ENCODE measurements around the gene UBQLN4. TPM values are rescaled to one million over a fixed set of nuclear protein-coding genes. Genes with fewer than 3 reads are reported as not detected.

The UBQLN4 gene
- polyA plus RNA-seq, 1 of the 3 experiments (the other 2 are of a cell fraction): 37.0 TPM

DNA sequence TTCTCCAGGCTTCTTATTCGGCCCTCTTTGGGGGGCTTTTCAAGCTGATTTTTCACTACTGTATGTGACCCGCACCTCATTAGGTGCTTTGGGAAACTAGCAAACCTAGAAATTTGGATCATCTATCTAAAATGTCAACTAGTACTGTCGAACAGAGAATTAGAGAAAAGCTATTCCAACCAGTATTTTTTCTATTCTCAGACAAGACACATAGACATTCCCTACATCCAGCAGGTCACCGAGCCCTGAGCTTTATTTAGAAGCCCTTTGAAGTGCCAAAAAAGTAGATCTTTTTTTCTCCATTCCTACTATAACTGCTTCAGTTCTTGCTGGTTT lies 32.5 kb downstream of the UBQLN4 start (continued):
- TF ChIP-seq, protein P1, sequence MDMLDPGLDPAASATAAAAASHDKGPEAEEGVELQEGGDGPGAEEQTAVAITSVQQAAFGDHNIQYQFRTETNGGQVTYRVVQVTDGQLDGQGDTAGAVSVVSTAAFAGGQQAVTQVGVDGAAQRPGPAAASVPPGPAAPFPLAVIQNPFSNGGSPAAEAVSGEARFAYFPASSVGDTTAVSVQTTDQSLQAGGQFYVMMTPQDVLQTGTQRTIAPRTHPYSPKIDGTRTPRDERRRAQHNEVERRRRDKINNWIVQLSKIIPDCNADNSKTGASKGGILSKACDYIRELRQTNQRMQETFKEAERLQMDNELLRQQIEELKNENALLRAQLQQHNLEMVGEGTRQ (IDR thresholded peaks at IDR 0.05; ENCODE audit: borderline replicate concordance, low read depth, low read length): no peak
- TF ChIP-seq RAD21 (IDR thresholded peaks at IDR 0.05; ENCODE audit: low read length): no peak
- TF ChIP-seq GABPA (IDR thresholded peaks at IDR 0.05; ENCODE audit: low read depth): no peak
- TF ChIP-seq, protein P2, sequence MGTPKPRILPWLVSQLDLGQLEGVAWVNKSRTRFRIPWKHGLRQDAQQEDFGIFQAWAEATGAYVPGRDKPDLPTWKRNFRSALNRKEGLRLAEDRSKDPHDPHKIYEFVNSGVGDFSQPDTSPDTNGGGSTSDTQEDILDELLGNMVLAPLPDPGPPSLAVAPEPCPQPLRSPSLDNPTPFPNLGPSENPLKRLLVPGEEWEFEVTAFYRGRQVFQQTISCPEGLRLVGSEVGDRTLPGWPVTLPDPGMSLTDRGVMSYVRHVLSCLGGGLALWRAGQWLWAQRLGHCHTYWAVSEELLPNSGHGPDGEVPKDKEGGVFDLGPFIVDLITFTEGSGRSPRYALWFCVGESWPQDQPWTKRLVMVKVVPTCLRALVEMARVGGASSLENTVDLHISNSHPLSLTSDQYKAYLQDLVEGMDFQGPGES (IDR thresholded peaks at IDR 0.05; ENCODE audit: low read depth, low read length): no peak
- no peak for TF ChIP-seq SIN3A (IDR thresholded peaks at IDR 0.05; ENCODE audit: borderline replicate concordance, low read depth, low read length)

DNA sequence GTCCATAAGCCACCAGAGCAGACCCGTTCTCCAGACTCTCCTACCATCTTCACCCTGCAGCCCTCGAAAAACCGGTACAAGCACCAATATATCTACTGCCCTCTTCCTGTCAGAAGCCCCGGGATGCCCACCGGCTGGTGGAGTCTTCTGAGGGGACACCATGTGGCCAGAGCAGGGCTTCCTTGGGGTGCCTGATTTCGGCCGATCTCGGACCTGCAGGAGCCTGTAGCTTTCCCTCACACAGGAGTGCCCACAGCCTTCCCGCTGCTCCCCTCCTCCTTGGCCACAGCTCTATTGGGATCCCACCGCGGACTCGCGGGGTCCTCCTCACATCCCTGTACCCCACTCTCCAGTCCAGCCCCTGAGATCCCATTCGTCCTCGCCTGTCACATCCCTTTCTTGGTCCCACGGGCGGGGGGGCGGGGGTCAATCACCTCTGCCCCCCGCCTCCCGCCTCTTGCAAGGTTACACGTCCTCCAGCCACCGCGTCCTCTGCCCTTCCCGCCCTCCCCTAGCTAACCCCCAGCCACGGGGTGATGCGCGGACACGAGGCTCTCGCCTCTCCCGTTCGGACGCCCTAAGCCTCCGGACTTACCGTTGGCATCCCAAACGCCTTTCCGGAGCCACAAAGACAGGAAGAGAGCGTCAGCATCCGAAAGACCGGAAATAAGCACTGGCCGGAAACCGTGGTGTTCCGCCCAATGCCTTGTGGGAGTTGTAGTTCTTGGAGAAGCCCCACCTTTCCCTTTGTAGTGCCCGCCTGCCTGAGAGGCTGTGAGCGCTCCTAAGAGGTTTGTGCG lies 33.1 kb downstream of the UBQLN4 start, which contains the start of gene SSR2:
Gene SSR2, minus strand, starts transcription at position 659 of the 800 bp plus-strand sequence. CDS start 784 bp downstream, outside the sequence.
- Histone ChIP-seq H3K4me2 (peak within 1 kb of the TSS; percentile 98), H3K27me3 (ENCODE audit: insufficient read depth) (no peaks in the 10 kb centered on the region), H3K27ac (ENCODE audit: low read depth in 2 of 2, low read length in 1 of 2) (peak within 1 kb of the TSS; percentile 44 to 82; a peak in 3 of 4 replicates), H3F3A (replicated peaks; ENCODE audit: insufficient read depth) (peaks cover 23% of the 10 kb centered on the region), H3K36me3 (replicated peaks in 1 of 2; ENCODE audit: control insufficient read depth in 1 of 2, insufficient read depth in 2 of 2, low read length in 1 of 2) (peaks cover 16 to 40% of the 10 kb centered on the region in 2 experiments), H2AFZ (ENCODE audit: low read depth) (peak within 1 kb of the TSS; percentile 92), H3K4me1 (ENCODE audit: control insufficient read depth in 1 of 2, insufficient read depth in 2 of 2, low read depth in 1 of 2, low read length in 1 of 2) (peaks cover 7 to 10% of the 10 kb centered on the region in 2 experiments; a peak in 3 of 4 replicates), H3K9ac (peak within 1 kb of the TSS; percentile 80), H3K4me3 (ENCODE audit: low read depth in 2 of 2, low read length in 1 of 2) (peak within 1 kb of the TSS; percentile 67 to 96), H4K20me1 (ENCODE audit: insufficient read depth) (peaks cover 22% of the 10 kb centered on the region), H3K79me2 (ENCODE audit: insufficient read depth) (peaks cover 50% of the 10 kb centered on the region), H3K9me3 (no peaks in the 10 kb centered on the region), H3K9me2 (no peaks in the 10 kb centered on the region)
- ChIA-PET CTCF (interaction anchor here (0.8 to 2.9 kb wide), 7 partner anchors 17 to 83 kb away, joined by 3 to 14 read pairs (median 4); partner anchors contain the start of gene UBQLN4), POLR2A (interaction anchor here (0.6 to 1.4 kb wide), 3 partner anchors 45 to 73 kb away, joined by 3 to 6 read pairs (median 4); no protein-coding TSS in a partner anchor)
- DNase-seq: peak; percentile 89
- 1% methylated on average over 37 of the region's 45 CpGs for WGBS (ENCODE audit: low lambda C conversion rate)
- TF ChIP-seq TCF12 (IDR thresholded peaks at IDR 0.05) (no peak), MEF2A (IDR thresholded peaks at IDR 0.05; ENCODE audit: borderline replicate concordance, low read depth) (no peak), YY1 (IDR thresholded peaks at IDR 0.05; ENCODE audit: low read depth) (no peak), NRF1 (IDR thresholded peaks at IDR 0.05; ENCODE audit: low read depth, low read length) (no peak), EZH2phosphoT487 (IDR thresholded peaks at IDR 0.05; ENCODE audit: borderline replicate concordance, low read depth) (no peak), RCOR1 (IDR thresholded peaks at IDR 0.05; ENCODE audit: low read length) (no peak), ELF1 (IDR thresholded peaks at IDR 0.05) (peak; percentile 91), SMC3 (IDR thresholded peaks at IDR 0.05; ENCODE audit: low read depth, low read length) (no peak), FOXJ3 (CRISPR knock-in tag; IDR thresholded peaks at IDR 0.05) (peak; percentile 38; the same call in 1 of the 2 replicates), FOSL2 (IDR thresholded peaks at IDR 0.05; ENCODE audit: borderline replicate concordance, low read depth) (no peak), MXI1 (IDR thresholded peaks at IDR 0.05; ENCODE audit: low read depth, low read length) (peak; percentile 71; the same call in 1 of the 2 replicates), EP300 (IDR thresholded peaks at IDR 0.05; ENCODE audit: borderline replicate concordance in 1 of 2, low read depth in 1 of 2, low read length in 1 of 2) (peak in 1 of 2 experiments; percentile 17; a peak in 1 of 4 replicates), RAD21 (IDR thresholded peaks at IDR 0.05; ENCODE audit: low read length) (no peak), CHD2 (IDR thresholded peaks at IDR 0.05; ENCODE audit: low read length, partially characterized antibody) (peak; percentile 61), RFX5 (IDR thresholded peaks at IDR 0.05; ENCODE audit: low read length) (no peak)
- TF ChIP-seq, protein P3, sequence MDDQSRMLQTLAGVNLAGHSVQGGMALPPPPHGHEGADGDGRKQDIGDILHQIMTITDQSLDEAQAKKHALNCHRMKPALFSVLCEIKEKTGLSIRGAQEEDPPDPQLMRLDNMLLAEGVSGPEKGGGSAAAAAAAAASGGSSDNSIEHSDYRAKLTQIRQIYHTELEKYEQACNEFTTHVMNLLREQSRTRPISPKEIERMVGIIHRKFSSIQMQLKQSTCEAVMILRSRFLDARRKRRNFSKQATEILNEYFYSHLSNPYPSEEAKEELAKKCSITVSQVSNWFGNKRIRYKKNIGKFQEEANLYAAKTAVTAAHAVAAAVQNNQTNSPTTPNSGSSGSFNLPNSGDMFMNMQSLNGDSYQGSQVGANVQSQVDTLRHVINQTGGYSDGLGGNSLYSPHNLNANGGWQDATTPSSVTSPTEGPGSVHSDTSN (IDR thresholded peaks at IDR 0.05): no peak
- TF ChIP-seq, protein P2 (IDR thresholded peaks at IDR 0.05; ENCODE audit: low read depth, low read length): no peak
- TF ChIP-seq, protein P4, sequence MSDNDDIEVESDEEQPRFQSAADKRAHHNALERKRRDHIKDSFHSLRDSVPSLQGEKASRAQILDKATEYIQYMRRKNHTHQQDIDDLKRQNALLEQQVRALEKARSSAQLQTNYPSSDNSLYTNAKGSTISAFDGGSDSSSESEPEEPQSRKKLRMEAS (IDR thresholded peaks at IDR 0.05; ENCODE audit: low read depth): peak; percentile 58; the same call in 1 of the 2 replicates
- TF ChIP-seq, protein P5, sequence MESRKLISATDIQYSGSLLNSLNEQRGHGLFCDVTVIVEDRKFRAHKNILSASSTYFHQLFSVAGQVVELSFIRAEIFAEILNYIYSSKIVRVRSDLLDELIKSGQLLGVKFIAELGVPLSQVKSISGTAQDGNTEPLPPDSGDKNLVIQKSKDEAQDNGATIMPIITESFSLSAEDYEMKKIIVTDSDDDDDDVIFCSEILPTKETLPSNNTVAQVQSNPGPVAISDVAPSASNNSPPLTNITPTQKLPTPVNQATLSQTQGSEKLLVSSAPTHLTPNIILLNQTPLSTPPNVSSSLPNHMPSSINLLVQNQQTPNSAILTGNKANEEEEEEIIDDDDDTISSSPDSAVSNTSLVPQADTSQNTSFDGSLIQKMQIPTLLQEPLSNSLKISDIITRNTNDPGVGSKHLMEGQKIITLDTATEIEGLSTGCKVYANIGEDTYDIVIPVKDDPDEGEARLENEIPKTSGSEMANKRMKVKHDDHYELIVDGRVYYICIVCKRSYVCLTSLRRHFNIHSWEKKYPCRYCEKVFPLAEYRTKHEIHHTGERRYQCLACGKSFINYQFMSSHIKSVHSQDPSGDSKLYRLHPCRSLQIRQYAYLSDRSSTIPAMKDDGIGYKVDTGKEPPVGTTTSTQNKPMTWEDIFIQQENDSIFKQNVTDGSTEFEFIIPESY (IDR thresholded peaks at IDR 0.05; ENCODE audit: borderline replicate concordance, low read depth): no peak
- TF ChIP-seq, protein P1 (IDR thresholded peaks at IDR 0.05; ENCODE audit: borderline replicate concordance, low read depth, low read length): no peak
